ENCODE results near the gene CATSPER3. TPM values are rescaled to one million over a fixed set of nuclear protein-coding genes. Genes with fewer than 3 reads are reported as not detected.

Gene CATSPER3
- total RNA-seq, 2 donors from 2014 or later: 0.52 TPM; not detected in 1

DNA sequence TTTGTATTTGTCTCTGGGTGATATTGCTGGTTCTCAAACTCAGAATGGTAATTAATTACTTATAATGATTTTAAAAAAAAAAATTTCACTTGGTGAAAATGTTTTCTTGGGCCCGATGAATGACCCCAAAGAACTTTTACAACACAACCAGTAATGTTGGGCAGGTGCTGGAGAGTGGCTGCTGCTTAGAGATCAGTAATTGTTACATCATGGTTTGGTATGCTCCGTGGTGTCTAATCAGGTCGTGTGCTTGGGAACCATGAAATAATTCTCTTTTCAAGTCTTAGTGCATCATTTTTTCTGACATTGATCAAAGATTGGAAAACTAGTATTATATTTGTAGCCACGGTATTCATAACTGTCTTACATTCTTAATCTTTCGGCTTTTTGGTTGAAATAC lies 33.5 kb upstream of the CATSPER3 start:
- intact Hi-C loops (cut with DNase I): no loop called here
- H3K27me3 ChIP-seq: no peaks in the 10 kb centered on the region
- DNase-seq (no peak), ATAC-seq (no peak)
- WGBS, 2 donors: 87 to 93% methylated on average over 5 of the region's 5 CpGs
- no peaks in the 10 kb centered on the region for H3K9me3 ChIP-seq
- H3K27ac ChIP-seq: no peak overlapping the region
- no peak for TF ChIP-seq POLR2A (IDR thresholded peaks at IDR 0.05)
- TF ChIP-seq, protein P1, sequence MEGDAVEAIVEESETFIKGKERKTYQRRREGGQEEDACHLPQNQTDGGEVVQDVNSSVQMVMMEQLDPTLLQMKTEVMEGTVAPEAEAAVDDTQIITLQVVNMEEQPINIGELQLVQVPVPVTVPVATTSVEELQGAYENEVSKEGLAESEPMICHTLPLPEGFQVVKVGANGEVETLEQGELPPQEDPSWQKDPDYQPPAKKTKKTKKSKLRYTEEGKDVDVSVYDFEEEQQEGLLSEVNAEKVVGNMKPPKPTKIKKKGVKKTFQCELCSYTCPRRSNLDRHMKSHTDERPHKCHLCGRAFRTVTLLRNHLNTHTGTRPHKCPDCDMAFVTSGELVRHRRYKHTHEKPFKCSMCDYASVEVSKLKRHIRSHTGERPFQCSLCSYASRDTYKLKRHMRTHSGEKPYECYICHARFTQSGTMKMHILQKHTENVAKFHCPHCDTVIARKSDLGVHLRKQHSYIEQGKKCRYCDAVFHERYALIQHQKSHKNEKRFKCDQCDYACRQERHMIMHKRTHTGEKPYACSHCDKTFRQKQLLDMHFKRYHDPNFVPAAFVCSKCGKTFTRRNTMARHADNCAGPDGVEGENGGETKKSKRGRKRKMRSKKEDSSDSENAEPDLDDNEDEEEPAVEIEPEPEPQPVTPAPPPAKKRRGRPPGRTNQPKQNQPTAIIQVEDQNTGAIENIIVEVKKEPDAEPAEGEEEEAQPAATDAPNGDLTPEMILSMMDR (IDR thresholded peaks at IDR 0.05): no peak
- no peaks in the 10 kb centered on the region for H3K4me1 ChIP-seq
- no peak overlapping the region for H3K4me3 ChIP-seq
- peaks cover 0 to 4% of the 10 kb centered on the region in 2 donors for H3K36me3 ChIP-seq (replicated peaks in 1 of 2; ENCODE audit: insufficient read depth in 1 of 2, low read depth in 2 of 2)

DNA sequence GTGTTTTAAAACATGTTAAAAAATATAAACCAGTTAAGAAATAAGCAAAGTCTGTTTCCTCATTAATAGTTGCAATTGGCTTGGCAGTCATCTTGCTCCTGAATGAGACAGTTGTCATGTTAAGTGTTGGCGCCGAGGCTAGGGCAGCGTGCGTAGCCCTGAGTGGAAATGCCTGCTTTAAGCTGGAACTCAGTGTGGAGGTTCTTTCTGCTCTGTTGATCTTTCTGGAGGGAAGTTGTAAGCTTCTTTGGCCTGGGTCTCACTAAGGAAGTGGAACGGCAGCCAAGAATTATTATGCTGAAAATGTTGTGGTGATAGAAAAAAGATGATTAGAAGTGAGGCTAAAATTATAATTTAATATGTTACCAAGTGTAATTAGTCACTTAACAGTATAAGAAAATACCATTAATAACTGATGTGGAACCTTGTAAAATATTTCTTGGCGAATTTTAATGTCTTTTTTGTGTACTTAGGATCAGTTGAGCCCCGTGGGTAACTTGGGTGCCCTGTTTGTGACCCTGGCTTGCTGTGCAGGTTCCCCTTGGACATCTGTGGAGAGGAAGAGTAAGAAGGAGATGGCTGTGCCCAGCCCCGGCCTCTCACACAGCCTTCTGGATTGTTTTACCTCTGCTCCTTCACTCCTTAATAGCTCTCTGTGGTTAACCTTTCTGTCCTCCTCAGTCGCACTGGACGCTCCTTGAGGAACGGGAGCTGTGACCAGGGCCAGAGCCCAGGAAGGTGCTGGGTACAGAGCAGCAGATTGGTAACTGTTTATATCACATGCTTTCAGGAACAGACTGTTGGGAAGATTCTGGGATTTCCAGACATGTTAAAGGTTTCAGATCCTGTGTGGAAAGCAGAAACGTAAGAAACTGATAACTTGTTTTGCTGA lies 31.8 kb upstream of the CATSPER3 start:
- DNase-seq (no peak), ATAC-seq (no peak)
- no peaks in the 10 kb centered on the region for H3K27me3 ChIP-seq
- intact Hi-C loops (cut with DNase I): no loop called here
- no peaks in the 10 kb centered on the region for H3K36me3 ChIP-seq (replicated peaks in 1 of 2; ENCODE audit: insufficient read depth in 1 of 2, low read depth in 2 of 2)
- H3K9me3 ChIP-seq: no peaks in the 10 kb centered on the region
- 82 to 83% methylated on average over 12 of the region's 12 CpGs for WGBS, 2 donors
- no peaks in the 10 kb centered on the region for H3K4me1 ChIP-seq
- H3K27ac ChIP-seq: no peak overlapping the region
- H3K4me3 ChIP-seq: no peak overlapping the region
- TF ChIP-seq, protein P1 (IDR thresholded peaks at IDR 0.05): no peak
- no peak for TF ChIP-seq POLR2A (IDR thresholded peaks at IDR 0.05)

DNA sequence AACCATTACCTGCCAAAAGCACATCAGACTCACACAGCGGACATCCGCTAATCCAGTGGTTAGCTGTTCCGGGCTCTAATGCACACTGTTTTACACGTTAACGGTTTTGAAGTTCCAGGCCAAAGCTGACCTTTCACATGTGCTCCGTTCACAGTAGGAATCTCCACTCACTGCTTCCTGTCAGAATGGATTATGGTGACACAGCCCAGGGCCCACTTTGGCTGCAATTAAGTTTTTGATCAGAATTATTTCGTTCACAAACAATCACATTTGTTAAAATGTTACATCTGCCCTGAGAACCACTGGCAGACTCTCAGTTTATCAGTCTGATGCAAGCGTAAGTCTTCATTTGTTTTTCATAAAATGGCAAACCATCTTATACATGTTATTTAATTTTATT lies 30.2 kb upstream of the CATSPER3 start:
- TF ChIP-seq, protein P1 (IDR thresholded peaks at IDR 0.05): no peak
- TF ChIP-seq POLR2A (IDR thresholded peaks at IDR 0.05): no peak
- Histone ChIP-seq H3K4me3 (no peak overlapping the region), H3K4me1 (no peaks in the 10 kb centered on the region), H3K27ac (no peak overlapping the region), H3K36me3 (replicated peaks in 1 of 2; ENCODE audit: insufficient read depth in 1 of 2, low read depth in 2 of 2) (no peaks in the 10 kb centered on the region), H3K27me3 (no peaks in the 10 kb centered on the region), H3K9me3 (no peaks in the 10 kb centered on the region)
- intact Hi-C loops (cut with DNase I): no loop called here
- WGBS, 2 donors: 93 to 95% methylated on average over 8 of the region's 8 CpGs
- no peak for ATAC-seq
- DNase-seq: no peak

DNA sequence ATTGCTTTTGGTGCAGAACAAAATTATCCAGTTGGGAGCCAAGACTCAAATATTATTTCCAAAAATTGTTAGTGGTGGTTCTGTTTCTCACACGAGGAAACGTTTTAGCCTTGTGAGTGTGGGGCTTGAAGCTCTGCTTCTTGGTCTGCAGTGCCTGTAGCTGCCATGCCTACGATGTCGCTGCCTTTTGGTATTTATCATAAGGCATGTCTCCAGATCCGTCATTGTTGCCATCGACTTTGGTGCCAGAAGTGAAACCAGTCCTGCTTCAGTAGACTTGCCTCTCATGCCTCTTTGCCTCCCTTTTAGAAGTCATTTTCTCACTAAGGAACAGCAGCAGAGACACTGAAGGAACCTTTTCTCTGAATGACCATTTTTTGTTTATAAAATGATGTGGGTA lies 29.7 kb upstream of the CATSPER3 start:
- ATAC-seq: no peak
- no peak for TF ChIP-seq POLR2A (IDR thresholded peaks at IDR 0.05)
- TF ChIP-seq, protein P1 (IDR thresholded peaks at IDR 0.05): no peak
- Histone ChIP-seq H3K27me3 (no peaks in the 10 kb centered on the region), H3K27ac (no peak overlapping the region), H3K36me3 (replicated peaks in 1 of 2; ENCODE audit: insufficient read depth in 1 of 2, low read depth in 2 of 2) (no peaks in the 10 kb centered on the region), H3K9me3 (no peaks in the 10 kb centered on the region), H3K4me1 (no peaks in the 10 kb centered on the region), H3K4me3 (no peak overlapping the region)
- no peak for DNase-seq
- intact Hi-C loops (cut with DNase I): no loop called here
- 86 to 94% methylated on average over 6 of the region's 6 CpGs for WGBS, 2 donors

DNA sequence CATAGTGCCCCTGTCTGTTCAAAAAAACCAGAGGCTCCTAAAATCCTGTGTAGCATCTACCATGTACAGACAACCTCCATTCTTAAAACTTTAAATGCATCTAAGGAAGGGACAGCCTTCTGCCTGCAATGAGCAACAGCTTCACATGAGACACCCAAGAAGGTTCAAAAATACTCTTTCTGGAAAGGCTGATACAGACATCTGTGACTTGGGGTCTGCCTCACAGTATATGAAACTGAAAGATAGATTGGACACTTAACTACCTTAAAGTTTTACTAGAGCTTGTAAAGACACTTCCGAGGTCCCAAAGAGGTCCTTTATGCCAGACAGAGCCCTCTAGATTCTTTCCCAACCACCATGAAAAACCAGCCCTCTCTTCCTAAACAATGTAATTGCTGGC lies 28.2 kb upstream of the CATSPER3 start:
- Histone ChIP-seq H3K36me3 (replicated peaks in 1 of 2; ENCODE audit: insufficient read depth in 1 of 2, low read depth in 2 of 2) (no peaks in the 10 kb centered on the region), H3K27ac (no peak overlapping the region), H3K4me1 (no peaks in the 10 kb centered on the region), H3K27me3 (no peaks in the 10 kb centered on the region), H3K4me3 (no peak overlapping the region), H3K9me3 (no peaks in the 10 kb centered on the region)
- WGBS, 2 donors: 95 to 100% methylated on average over 1 of the region's 1 CpG
- intact Hi-C loops (cut with DNase I): no loop called here
- ATAC-seq (no peak), DNase-seq (no peak)
- TF ChIP-seq, protein P1 (IDR thresholded peaks at IDR 0.05): no peak
- TF ChIP-seq POLR2A (IDR thresholded peaks at IDR 0.05): no peak
